ENCODE measurements around the gene DDAH2.
"Not testable (repeated sequence)": the region's sequence is repeated elsewhere in the genome, so short reads cannot be mapped to it uniquely, and the experiment has no call there.

DDAH2 gene

DNA sequence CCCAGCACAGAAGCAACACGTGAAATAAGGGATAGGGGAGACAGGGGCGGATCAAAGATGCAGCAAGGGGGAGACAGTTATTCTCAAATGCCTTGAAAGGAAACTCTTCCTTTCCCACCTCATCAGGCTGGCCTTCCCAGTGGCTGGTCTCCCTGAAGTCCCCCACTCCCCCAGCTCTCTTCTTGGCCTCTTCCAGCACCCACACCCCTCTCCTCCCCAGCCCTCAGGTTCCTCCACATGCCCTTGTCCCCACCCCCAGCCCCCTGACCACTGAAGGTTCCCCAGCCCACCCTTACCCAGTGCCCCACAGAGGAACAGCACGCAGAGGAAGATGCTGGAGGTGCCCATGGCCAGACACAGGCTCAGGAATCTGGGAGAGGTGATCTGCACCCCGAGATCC, 15.6 kb downstream of the DDAH2 start:
- DNase-seq (ENCODE audit: low spot score), result no peak

DNA sequence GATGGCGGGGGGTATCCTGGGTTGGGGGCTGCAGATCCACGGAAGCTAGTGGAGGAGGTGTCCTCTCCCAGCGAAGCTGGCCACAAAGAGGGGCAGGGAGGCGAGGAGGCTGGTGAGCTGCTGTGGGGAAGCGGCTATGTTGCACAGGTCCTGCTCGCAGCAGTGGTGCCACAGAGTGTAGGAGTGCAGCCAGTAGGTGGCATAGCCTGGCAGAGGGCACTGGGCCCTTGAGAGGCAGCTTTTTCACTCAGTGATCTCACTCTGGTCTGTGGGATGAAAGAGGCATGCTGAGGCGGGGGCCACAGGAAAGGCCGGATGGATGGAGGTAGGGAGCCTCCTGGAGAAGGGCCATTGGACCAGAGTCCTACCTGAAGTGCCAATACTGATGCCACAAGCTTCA, 16.8 kb downstream of the DDAH2 start:
- no peak for DNase-seq (ENCODE audit: low spot score)

GRCh38 chr6:31711233-31711632, 17.9 kb downstream of the DDAH2 start:
- no peak for DNase-seq (ENCODE audit: low spot score)

DNA sequence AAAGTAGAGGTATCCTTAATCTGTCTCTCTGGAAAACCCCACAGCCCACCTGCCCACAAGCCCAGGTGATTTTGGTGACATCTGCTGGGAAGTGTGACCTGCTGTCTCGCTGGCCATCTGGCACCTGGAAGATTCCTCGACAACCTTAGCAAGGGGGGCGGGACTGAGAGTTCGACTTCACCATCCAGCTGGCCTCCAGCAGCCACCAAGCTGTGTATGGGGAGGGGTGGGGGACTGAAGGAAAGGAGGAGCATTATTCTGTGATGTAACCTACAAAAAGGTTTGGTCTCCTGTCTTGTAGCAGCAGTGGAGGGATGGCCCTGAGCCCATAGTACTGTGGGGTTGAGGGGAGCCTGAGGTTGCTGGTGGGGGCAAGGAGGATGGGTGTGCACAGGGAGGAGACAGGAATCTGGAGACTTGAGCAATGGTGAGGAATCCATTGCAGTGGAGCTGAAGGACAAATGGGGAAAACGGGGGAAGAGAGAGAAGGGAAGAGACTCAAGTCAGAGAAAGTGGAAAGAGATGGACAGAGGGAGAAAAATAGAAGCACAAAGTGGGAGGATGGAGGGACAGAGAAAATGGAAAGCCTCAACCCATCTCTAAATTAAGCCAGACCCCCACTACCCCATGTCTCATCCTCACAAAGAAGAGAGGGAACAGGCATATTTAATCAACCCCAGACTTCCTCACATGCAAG, 18.4 kb downstream of the DDAH2 start:
- no peak for DNase-seq (ENCODE audit: low spot score)

DNA sequence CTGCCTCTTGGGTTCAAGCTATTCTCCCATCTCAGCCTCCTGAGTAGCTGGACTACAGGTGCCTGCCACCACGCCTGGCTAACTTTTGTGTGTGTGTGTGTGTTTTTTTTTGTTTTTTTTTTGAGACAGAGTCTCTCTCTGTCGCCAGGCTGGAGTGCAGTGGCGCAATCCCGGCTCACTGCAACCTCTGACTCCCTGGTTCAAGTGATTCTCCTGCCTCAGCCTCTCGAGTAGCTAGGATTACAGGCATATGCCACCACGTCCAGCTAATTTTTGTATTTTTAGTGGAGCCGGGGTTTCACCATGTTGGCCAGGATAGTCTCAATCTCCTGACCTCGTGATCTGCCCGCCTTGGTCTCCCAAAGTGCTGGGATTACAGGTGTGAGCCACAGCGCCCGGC, 19.9 kb downstream of the DDAH2 start:
- not testable (repeated sequence) for DNase-seq (ENCODE audit: low spot score)

DNA sequence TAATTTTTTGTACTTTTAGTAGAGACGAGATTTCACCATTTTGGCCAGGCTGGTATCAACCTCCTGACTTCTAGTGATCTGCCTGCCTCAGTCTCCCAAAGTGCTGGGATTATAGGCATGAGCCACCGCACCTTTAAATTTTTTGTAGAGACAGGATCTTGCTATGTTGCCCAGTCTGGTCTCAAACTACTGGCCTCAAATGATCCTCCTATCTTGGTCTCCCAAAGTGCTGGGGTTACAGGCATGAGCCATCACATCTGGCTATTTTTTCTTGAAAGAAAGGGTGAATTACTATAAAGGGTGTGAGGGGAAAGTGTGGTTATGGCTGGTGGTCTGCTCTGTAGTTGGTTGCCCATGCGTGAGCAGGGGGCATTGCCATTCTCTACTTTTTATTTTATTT, 20.9 kb downstream of the DDAH2 start:
- DNase-seq (ENCODE audit: low spot score), result no peak

GRCh38 chr6:31707701-31708100, 21.4 kb downstream of the DDAH2 start:
- DNase-seq (ENCODE audit: low spot score), result no peak

- no peak for DNase-seq (ENCODE audit: low spot score)
Observed at GRCh38 chr6:31706599-31706998, 22.5 kb downstream of the DDAH2 start, which contains the start of gene LY6G6F. Gene LY6G6F (plus strand): TSS chr6:31706866. CDS start chr6:31706907, 41 bp downstream.

GRCh38 chr6:31705931-31706330, 23.2 kb downstream of the DDAH2 start:
- DNase-seq (ENCODE audit: low spot score), result no peak

- peak; percentile 99 for DNase-seq (ENCODE audit: low spot score)
Observed at GRCh38 chr6:31702819-31703716, 26.0 kb downstream of the DDAH2 start, which contains the start of gene ABHD16A. Gene ABHD16A (minus strand): TSS chr6:31703324. CDS start chr6:31703281, 43 bp downstream.

- no peak for DNase-seq (ENCODE audit: low spot score)
Observed at GRCh38 chr6:31702405-31702818, 26.7 kb downstream of the DDAH2 start.

- DNase-seq (ENCODE audit: low spot score), result peak; percentile 41
Observed at GRCh38 chr6:31701666-31702404, 27.3 kb downstream of the DDAH2 start.

GRCh38 chr6:31700740-31701401, 28.2 kb downstream of the DDAH2 start:
- DNase-seq (ENCODE audit: low spot score), result no peak

DNA sequence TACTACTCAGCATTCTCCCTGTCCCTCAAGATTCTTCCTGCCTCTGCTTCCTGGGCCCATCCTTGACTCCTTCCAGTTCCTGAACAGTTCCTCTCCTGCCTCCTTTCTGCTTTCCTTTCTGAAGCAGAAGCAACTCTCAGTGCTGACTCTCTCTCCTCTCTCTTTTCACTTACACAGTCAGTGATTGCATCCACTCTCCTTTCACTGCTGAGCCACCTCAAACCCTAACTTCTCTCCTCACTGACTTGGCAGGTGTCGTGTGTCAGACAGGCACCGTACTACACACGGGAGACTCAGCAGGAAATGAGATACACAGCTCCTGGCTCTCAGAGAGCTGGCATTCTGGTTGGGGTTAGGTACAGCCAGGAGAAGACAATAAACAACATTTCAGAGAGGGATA, 31.5 kb downstream of the DDAH2 start:
- no peak for DNase-seq (ENCODE audit: low spot score)

DNA sequence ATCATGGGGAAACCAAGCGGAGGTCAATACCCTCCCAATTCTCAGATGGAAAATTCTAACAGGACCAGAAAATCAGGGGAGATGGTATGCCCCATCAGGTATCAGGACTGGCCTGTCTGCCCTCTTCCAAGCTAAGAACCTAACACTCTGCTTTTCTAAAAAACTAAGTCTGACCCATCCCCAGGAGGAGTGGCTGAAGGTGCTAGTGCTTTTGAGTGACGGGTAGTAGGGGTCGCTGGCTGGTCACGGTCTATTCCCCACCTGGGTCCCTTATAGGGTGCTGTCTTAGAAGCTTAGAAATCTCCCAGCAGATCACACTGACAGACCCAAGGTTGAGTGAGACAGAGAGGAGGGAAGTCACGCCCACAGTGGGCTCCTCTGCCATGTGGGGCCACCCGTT, 35.6 kb downstream of the DDAH2 start:
- DNase-seq (ENCODE audit: low spot score), result no peak

- DNase-seq (ENCODE audit: low spot score), result no peak
Observed at GRCh38 chr6:31692886-31693285, 36.2 kb downstream of the DDAH2 start.

GRCh38 chr6:31692353-31692752, 36.7 kb downstream of the DDAH2 start:
- no peak for DNase-seq (ENCODE audit: low spot score)

GRCh38 chr6:31691564-31692108, 37.5 kb downstream of the DDAH2 start:
- DNase-seq (ENCODE audit: low spot score), result no peak

GRCh38 chr6:31691078-31691463, 38.0 kb downstream of the DDAH2 start:
- no peak for DNase-seq (ENCODE audit: low spot score)

DNA sequence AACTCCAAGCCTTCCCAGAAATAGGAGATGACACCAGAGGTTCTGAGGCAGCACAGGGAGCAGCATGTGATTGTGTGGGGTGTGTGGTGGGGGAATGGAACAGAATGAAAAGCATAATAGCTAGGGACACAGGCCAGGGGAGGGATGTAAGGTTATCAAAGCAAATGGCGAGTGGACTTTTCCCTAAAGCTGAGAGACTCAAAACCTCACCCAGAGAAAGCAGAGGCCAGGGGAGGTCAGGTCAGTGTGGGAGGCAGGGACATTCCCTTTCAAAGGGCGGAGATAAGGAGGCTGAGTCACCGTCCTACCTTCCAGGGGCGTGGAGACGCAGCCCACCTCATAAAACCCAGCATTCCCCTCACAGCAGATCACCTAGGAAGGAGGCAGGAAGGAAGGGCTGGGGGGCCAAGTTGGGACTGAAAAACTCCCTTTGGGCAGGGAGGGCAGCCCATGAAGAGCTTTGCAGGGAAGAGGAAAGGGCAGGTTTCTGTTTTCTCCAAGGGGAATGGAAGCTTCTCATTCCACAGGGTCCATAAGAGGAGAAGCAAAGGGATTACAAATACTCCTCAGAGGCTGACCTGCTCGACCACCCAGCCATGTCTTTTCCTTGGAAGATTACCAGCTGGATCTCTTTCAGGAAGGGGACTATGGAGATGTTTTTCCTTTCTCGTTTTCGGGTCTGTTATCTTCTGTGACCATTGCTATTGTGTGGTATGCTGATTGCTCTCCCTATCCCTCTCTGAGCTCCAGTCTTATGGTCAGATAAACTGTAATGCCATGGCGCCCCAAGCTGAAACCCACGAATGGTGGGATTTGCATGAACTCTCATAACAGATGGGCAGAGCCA, 38.6 kb downstream of the DDAH2 start:
- no peak for DNase-seq (ENCODE audit: low spot score)
